Right lung (tissue), 5 donors: ENCODE measurements around the gene PITHD1. TPM values are rescaled to one million over a fixed set of nuclear protein-coding genes. Genes with fewer than 3 reads are reported as not detected.
A peak's percentile ranks its signal among the peaks of the same experiment; 100 is the strongest.
"Not testable (repeated sequence)": the region's sequence is repeated elsewhere in the genome, so short reads cannot be mapped to it uniquely, and the experiment has no call there.

Experiments used
- DNase-seq, 2 donors: peaks; one replicate each; pipeline ENCODE4 v3.0.0-alpha.2; 2013
- polyA plus RNA-seq, 5 donors: library from polyadenylated mRNA; unstranded; fragments of 120-200 nt; gene quantifications; one replicate each; pipeline versions ENCODE4 v1.2.1 to v1.2.3, GENCODE V29; 2013; ENCODE audit warnings: inconsistent platforms in 1 of 5, low replicate concordance in 1 of 5; ENCODE audit not compliant: insufficient read length in 5 of 5, insufficient read depth in 1 of 5

PITHD1 gene
- polyA plus RNA-seq, 5 donors, result 52.7 to 70.2 (median 60.2) TPM

- no peak for DNase-seq
These were observed 46.5 kb downstream of the PITHD1 start for GRCh38 chr1:23824711-23825075.

GRCh38 chr1:23825076-23825761, 47.0 kb downstream of the PITHD1 start, which contains the start of gene HMGCL:
Gene HMGCL (minus strand): TSS chr1:23825429. CDS start chr1:23825415, 14 bp downstream.
- DNase-seq, result peak; percentile 90

- DNase-seq, result no peak
These were observed 47.7 kb downstream of the PITHD1 start for GRCh38 chr1:23825762-23826522.

GRCh38 chr1:23826590-23826989, 48.4 kb downstream of the PITHD1 start:
- not testable (repeated sequence) for DNase-seq

GRCh38 chr1:23827717-23828116, 49.5 kb downstream of the PITHD1 start:
- DNase-seq, result no peak

- DNase-seq, result not testable (repeated sequence)
These were observed 55.9 kb downstream of the PITHD1 start for GRCh38 chr1:23834156-23834555.

- no peak for DNase-seq
These were observed 57.8 kb downstream of the PITHD1 start for GRCh38 chr1:23836037-23836436.

Other genes starting within 250 kb of the PITHD1 start
- 1 to 10 TPM; 3.2 to 5.5 (median 3.7) TPM for gene E2F2, start 247.2 kb upstream of the PITHD1 start, polyA plus RNA-seq
- gene ID3, start 218.9 kb upstream of the PITHD1 start, polyA plus RNA-seq, result 100 to 1,000 TPM; 156 to 210 (median 168) TPM
- 1,000 to 10,000 TPM; 2,753 to 3,538 (median 2,785) TPM for gene RPL11, start 86.6 kb upstream of the PITHD1 start, polyA plus RNA-seq
- gene ELOA, start 34.9 kb upstream of the PITHD1 start, polyA plus RNA-seq, result 10 to 100 TPM; 39.1 to 45.6 (median 40.7) TPM
- gene LYPLA2, start 12.7 kb downstream of the PITHD1 start, polyA plus RNA-seq, result 10 to 100 TPM; 37.0 to 63.6 (median 48.0) TPM
- 10 to 100 TPM; 12.4 to 23.3 (median 15.9) TPM for gene GALE, start 22.3 kb downstream of the PITHD1 start, polyA plus RNA-seq
- gene HMGCL, start 47.0 kb downstream of the PITHD1 start, polyA plus RNA-seq, result 10 to 100 TPM; 32.3 to 38.6 (median 32.8) TPM
- gene FUCA1, start 89.9 kb downstream of the PITHD1 start, polyA plus RNA-seq, result 10 to 100 TPM; 22.0 to 29.9 (median 23.7) TPM
- gene CNR2, start 134.9 kb downstream of the PITHD1 start, polyA plus RNA-seq, result under 1 TPM; 0.05 to 0.18 (median 0.14) TPM
- gene PNRC2, start 181.4 kb downstream of the PITHD1 start, polyA plus RNA-seq, result 100 to 1,000 TPM; 209 to 306 (median 252) TPM
- 100 to 1,000 TPM; 191 to 319 (median 294) TPM for gene SRSF10, start 201.9 kb downstream of the PITHD1 start, polyA plus RNA-seq